Colonic mucosa (tissue), 4 donors: ENCODE results near the gene AP3B2. TPM values are rescaled to one million over a fixed set of nuclear protein-coding genes. Genes with fewer than 3 reads are reported as not detected.

ENCODE experiments used
- DNase-seq: peaks from one replicate; pipeline ENCODE4 v3.0.0-alpha.2; 2020
- H3K27ac ChIP-seq: fragments of 200-600 bp; one replicate; pipeline ENCODE4 v1.8.0; 2021
- H3K27me3 ChIP-seq: fragments of 200-600 bp; one replicate; pipeline ENCODE4 v1.8.0; 2021
- H3K36me3 ChIP-seq: fragments of 200-600 bp; one replicate; pipeline ENCODE4 v1.8.0; 2021
- H3K4me1 ChIP-seq: fragments of 200-600 bp; one replicate; pipeline ENCODE4 v1.8.0; 2021; ENCODE audit warnings: mild to moderate bottlenecking
- H3K4me3 ChIP-seq: fragments of 200-600 bp; one replicate; pipeline ENCODE4 v1.8.0; 2021
- H3K9ac ChIP-seq, 2 donors: one replicate each; pipeline ENCODE4 v1.7.0; 2013; ENCODE audit warnings: control low read depth in 2 of 2, low read depth in 2 of 2, low read length in 2 of 2
- H3K9me3 ChIP-seq: fragments of 200-600 bp; one replicate; pipeline ENCODE4 v1.8.0; 2021
- intact Hi-C: fragments of 100-400 bp; cut with DNase I; formaldehyde crosslinking; loops from one replicate; pipeline ENCODE4 v1.14.1; 2022
- total RNA-seq, 2 donors: library from RNA; stranded (reverse); fragmentation: NEBNext Ultra II Directional in 1 of 2; extraction: Animal tissue kit (Norgen Biotek cat#: 25700) in 1 of 2; gene quantifications; one replicate each; pipeline ENCODE4 v1.2.1, GENCODE V29; 2021
- TF ChIP-seq, protein P1 (sequence below): fragments of 200-600 bp; IDR thresholded peaks from one replicate; pipeline ENCODE4 v1.8.0; 2022; ENCODE audit warnings: antibody characterized with exemption, mild to moderate bottlenecking
- donor health status: healthy.
- donor health status: DM: no; HTN: no; CAD: no.
- donor health status: DM: no; HTN: no; CAD: no.

The AP3B2 gene
- total RNA-seq, 2 donors from 2014 or later, result 0.82 to 1.2 TPM

- no peak overlapping the region for H3K4me3 ChIP-seq
- H3K4me1 ChIP-seq, result no peaks in the 10 kb centered on the region
- no peak overlapping the region for H3K9ac ChIP-seq
- DNase-seq, result no peak
- no peaks in the 10 kb centered on the region for H3K27me3 ChIP-seq
- TF ChIP-seq, protein P1, sequence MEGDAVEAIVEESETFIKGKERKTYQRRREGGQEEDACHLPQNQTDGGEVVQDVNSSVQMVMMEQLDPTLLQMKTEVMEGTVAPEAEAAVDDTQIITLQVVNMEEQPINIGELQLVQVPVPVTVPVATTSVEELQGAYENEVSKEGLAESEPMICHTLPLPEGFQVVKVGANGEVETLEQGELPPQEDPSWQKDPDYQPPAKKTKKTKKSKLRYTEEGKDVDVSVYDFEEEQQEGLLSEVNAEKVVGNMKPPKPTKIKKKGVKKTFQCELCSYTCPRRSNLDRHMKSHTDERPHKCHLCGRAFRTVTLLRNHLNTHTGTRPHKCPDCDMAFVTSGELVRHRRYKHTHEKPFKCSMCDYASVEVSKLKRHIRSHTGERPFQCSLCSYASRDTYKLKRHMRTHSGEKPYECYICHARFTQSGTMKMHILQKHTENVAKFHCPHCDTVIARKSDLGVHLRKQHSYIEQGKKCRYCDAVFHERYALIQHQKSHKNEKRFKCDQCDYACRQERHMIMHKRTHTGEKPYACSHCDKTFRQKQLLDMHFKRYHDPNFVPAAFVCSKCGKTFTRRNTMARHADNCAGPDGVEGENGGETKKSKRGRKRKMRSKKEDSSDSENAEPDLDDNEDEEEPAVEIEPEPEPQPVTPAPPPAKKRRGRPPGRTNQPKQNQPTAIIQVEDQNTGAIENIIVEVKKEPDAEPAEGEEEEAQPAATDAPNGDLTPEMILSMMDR, result no peak
- no peak overlapping the region for H3K27ac ChIP-seq
- intact Hi-C loops, result no loop called here
- no peaks in the 10 kb centered on the region for H3K9me3 ChIP-seq
- H3K36me3 ChIP-seq, result no peaks in the 10 kb centered on the region
Observed at GRCh38 chr15:82743810-82744209, 34.1 kb upstream of the AP3B2 start.

- intact Hi-C loops, result no loop called here
- H3K27ac ChIP-seq, result no peak overlapping the region
- H3K4me1 ChIP-seq, result no peaks in the 10 kb centered on the region
Observed at GRCh38 chr15:82742134-82742533, 32.5 kb upstream of the AP3B2 start.

GRCh38 chr15:82739086-82739485 is 29.4 kb upstream of the AP3B2 start:
- H3K4me1 ChIP-seq, result no peaks in the 10 kb centered on the region

More at GRCh38 chr15:82742134-82742533, 32.5 kb upstream of the AP3B2 start:
- H3K36me3 ChIP-seq, result no peaks in the 10 kb centered on the region
- H3K9me3 ChIP-seq, result no peaks in the 10 kb centered on the region
- TF ChIP-seq, protein P1, result no peak
- H3K27me3 ChIP-seq, result no peaks in the 10 kb centered on the region
- no peak for DNase-seq
- H3K4me3 ChIP-seq, result no peak overlapping the region
- no peak overlapping the region for H3K9ac ChIP-seq

GRCh38 chr15:82737975-82738374 is 28.3 kb upstream of the AP3B2 start:
- Histone ChIP-seq H3K4me3 (no peak overlapping the region), H3K9ac (no peak overlapping the region), H3K36me3 (no peaks in the 10 kb centered on the region), H3K27me3 (no peaks in the 10 kb centered on the region), H3K27ac (no peak overlapping the region), H3K4me1 (no peaks in the 10 kb centered on the region), H3K9me3 (no peaks in the 10 kb centered on the region)
- TF ChIP-seq, protein P1, result no peak
- DNase-seq, result no peak
- intact Hi-C loops, result no loop called here

More at GRCh38 chr15:82739086-82739485, 29.4 kb upstream of the AP3B2 start:
- intact Hi-C loops, result no loop called here
- no peaks in the 10 kb centered on the region for H3K36me3 ChIP-seq
- H3K4me3 ChIP-seq, result no peak overlapping the region
- no peak overlapping the region for H3K9ac ChIP-seq
- no peak overlapping the region for H3K27ac ChIP-seq
- no peak for DNase-seq
- no peaks in the 10 kb centered on the region for H3K27me3 ChIP-seq
- TF ChIP-seq, protein P1, result no peak
- H3K9me3 ChIP-seq, result no peaks in the 10 kb centered on the region

DNA sequence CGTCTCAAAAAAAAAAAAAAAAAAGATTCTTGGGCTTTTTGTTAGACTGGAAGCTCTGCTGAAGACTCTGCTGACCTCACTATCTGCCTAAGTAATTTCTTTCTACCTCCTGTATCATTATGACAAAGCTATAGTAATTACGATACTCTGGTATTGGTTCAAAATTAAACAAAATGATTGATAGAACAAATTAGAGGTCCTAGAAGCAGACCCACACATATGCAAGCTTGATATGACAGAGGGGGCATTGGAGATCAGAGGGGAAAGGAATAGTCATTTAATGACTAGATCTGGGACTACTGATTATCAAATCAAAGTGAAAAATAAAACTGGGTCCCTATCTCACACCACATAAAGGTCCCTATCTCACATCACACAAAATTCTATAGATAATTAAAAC is 21.9 kb upstream of the AP3B2 start:
- no peak for DNase-seq
- intact Hi-C loops, result no loop called here
- Histone ChIP-seq H3K9me3 (no peaks in the 10 kb centered on the region), H3K36me3 (no peaks in the 10 kb centered on the region), H3K4me3 (no peak overlapping the region), H3K4me1 (no peaks in the 10 kb centered on the region), H3K27ac (no peak overlapping the region), H3K27me3 (no peaks in the 10 kb centered on the region), H3K9ac (no peak overlapping the region)
- TF ChIP-seq, protein P1, result no peak
